Prostate gland (tissue), 2 donors: Measurements from ENCODE around the gene RTTN.

ENCODE experiments used
- CTCF ChIP-seq, 4 experiments: fragments of 200-600 bp in 2 of 4; fragments of 450-650 bp in 2 of 4; sonication (generic) in 2 of 4; IDR thresholded peaks; 1 replicate in 3 of 4; 2 replicates in 1 of 4; pipeline ENCODE4 v1.5.1; 2016 to 2019; ENCODE audit warnings: antibody characterized with exemption in 4 of 4, mild to moderate bottlenecking in 2 of 4, moderate library complexity in 2 of 4
- POLR2A ChIP-seq: fragments of 450-650 bp; IDR thresholded peaks from one replicate; pipeline ENCODE4 v1.6.1; 2016; ENCODE audit warnings: antibody characterized with exemption, mild to moderate bottlenecking

DNA sequence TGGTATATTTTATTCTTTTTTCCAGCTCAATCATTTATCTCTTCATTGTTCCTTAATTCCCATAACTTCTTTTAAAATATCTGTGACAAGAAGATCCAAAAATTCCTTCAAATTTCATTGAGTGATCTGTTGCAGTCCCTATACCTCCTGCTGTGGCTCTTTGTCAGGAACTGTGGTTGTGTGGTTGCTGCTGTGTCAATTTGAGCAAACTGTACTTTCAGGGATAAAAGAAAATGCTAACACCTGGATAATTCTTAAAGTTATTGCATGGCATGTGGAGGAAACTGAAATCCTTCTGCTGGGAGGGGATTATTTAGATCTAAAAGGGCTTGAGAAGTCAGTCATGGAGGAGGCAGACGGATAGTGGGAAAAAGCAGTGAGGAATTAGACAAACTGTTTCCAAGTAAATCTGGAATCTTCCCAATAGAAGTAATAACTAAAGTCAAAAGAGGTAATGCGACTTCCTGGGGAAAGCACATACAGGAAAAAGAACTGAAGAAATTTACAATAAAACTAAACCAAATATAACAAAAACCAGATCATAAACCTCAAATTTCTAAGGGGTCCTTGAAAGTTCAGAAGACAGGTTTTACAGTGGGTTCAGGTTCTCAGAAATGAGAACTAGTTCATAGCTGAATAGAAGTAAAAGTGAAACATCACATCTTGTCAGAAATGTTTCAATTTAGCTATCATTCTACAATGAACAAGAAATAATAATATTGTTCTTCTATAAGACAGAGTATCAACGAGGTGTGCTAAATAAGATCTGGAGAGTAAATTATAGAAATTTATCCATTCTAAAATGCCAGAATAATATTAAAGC is 224.3 kb downstream of the RTTN start:
- TF ChIP-seq CTCF (IDR thresholded peaks at IDR 0.05): no peak
- TF ChIP-seq POLR2A: no peak
